A549 (cell line): ENCODE results near the gene B9D2. TPM values are rescaled to one million over a fixed set of nuclear protein-coding genes. Genes with fewer than 3 reads are reported as not detected.

Source experiments
- ATAC-seq, 2 experiments: fragments of 200-7000 bp in 1 of 2; fragments of >200 bp in 1 of 2; cut with Nextera tagmentation in 1 of 2; cut with Tn5 transposase in 1 of 2; 3 replicates each; pipeline versions ENCODE4 v1.8.0 to v1.9.1; 2018 to 2020; ENCODE audit warnings: mild to moderate bottlenecking in 1 of 2, moderate library complexity in 1 of 2
- CTCF ChIA-PET: fragments of 300-600 bp; sonication (Branson Sonifier 250); formaldehyde crosslinking; extraction: SDS; loops from one replicate; lab custom pipeline; 2021; ENCODE audit warnings: antibody characterized with exemption, inconsistent platforms; lab: Yijun Ruan, JAX
- POLR2A ChIA-PET: fragments of 350-600 bp; formaldehyde crosslinking; extraction: SDS; loops from one replicate; lab custom pipeline; 2021; ENCODE audit warnings: antibody characterized with exemption, inconsistent platforms; lab: Yijun Ruan, JAX
- DNase-seq, 2 experiments: peaks; one replicate each; pipeline versions ENCODE4 v3.0.0 to v3.0.0-alpha.2; 2011 to 2016; ENCODE audit warnings: low read depth in 1 of 2, low spot score in 1 of 2
- FAIRE-seq: peaks from 2 replicates; lab custom pipeline; 2011; peaks lifted over from hg19 to GRCh38; lab: Jason Lieb, UNC
- H3K27ac ChIP-seq, 2 experiments: fragments of >200 bp; sonication (Bioruptor Twin); formaldehyde crosslinking; 3 replicates each; pipeline ENCODE4 v1.5.1; 2016 to 2017
- H3K4me1 ChIP-seq: fragments of >200 bp; sonication (Bioruptor Twin); formaldehyde crosslinking; 3 replicates; pipeline ENCODE4 v1.6.1; 2016
- H3K4me2 ChIP-seq: fragments of >200 bp; sonication (Bioruptor Twin); formaldehyde crosslinking; 3 replicates; pipeline ENCODE4 v1.6.1; 2016
- H3K4me3 ChIP-seq: fragments of >200 bp; sonication (Bioruptor Twin); formaldehyde crosslinking; 3 replicates; pipeline ENCODE4 v1.5.1; 2016
- H3K9me3 ChIP-seq: fragments of >200 bp; sonication (Bioruptor Twin); formaldehyde crosslinking; 3 replicates; pipeline ENCODE4 v1.6.1; 2016
- CEBPB ChIP-seq, 2 experiments: fragments of >200 bp in 1 of 2; sonication (Bioruptor Twin) in 1 of 2; formaldehyde crosslinking in 1 of 2; IDR thresholded peaks; 2 replicates each; pipeline ENCODE4 v1.6.1; 2012 to 2016
- CHD2 ChIP-seq: fragments of 150-350 bp; IDR thresholded peaks from 2 replicates; pipeline ENCODE4 v1.6.1; 2014; ENCODE audit warnings: low read length; ENCODE audit not compliant: partially characterized antibody
- EP300 ChIP-seq, 2 experiments: fragments of >200 bp; sonication (Bioruptor Twin); formaldehyde crosslinking; IDR thresholded peaks; 2 replicates in 1 of 2; 3 replicates in 1 of 2; pipeline ENCODE4 v1.6.1; 2016 to 2017
- ESRRA ChIP-seq: fragments of 150-350 bp; IDR thresholded peaks from 2 replicates; pipeline ENCODE4 v1.6.1; 2014; ENCODE audit warnings: mild to moderate bottlenecking, low read length, borderline replicate concordance
- FOSL2 ChIP-seq, 2 experiments: fragments of 450-650 bp in 1 of 2; fragments of >200 bp in 1 of 2; sonication (Bioruptor Twin) in 1 of 2; formaldehyde crosslinking; IDR thresholded peaks; 2 replicates each; pipeline versions ENCODE4 v1.5.0 to v1.6.1; 2016 to 2020; ENCODE audit warnings: mild to moderate bottlenecking in 1 of 2, moderate library complexity in 1 of 2
- HDAC2 ChIP-seq: fragments of 200-600 bp; sonication (generic); IDR thresholded peaks from 2 replicates; pipeline ENCODE4 v1.6.1; 2016
- HOXA7 ChIP-seq: fragments of 250-450 bp; sonication (Bioruptor Pico); IDR thresholded peaks from 2 replicates; pipeline ENCODE4 v1.5.0; 2020; ENCODE audit warnings: mild to moderate bottlenecking, moderate library complexity
- HOXB13 ChIP-seq: fragments of 250-450 bp; sonication (Bioruptor Pico); IDR thresholded peaks from 2 replicates; pipeline ENCODE4 v1.5.0; 2020; ENCODE audit warnings: low read depth, mild to moderate bottlenecking, moderate library complexity
- HOXB5 ChIP-seq: fragments of 250-450 bp; sonication (Bioruptor Pico); IDR thresholded peaks from 2 replicates; pipeline ENCODE4 v1.5.0; 2020; ENCODE audit warnings: mild to moderate bottlenecking, moderate library complexity
- MAZ ChIP-seq: fragments of 150-350 bp; IDR thresholded peaks from 2 replicates; pipeline ENCODE4 v1.6.1; 2014; ENCODE audit warnings: antibody characterized with exemption, low read depth, low read length, borderline replicate concordance
- MYC ChIP-seq: IDR thresholded peaks from 2 replicates; pipeline ENCODE4 v1.6.1; 2012; ENCODE audit warnings: mild to moderate bottlenecking, inconsistent platforms, low read length, improper control_type of control experiment, borderline replicate concordance
- NPAS2 ChIP-seq: fragments of 250-450 bp; sonication (Bioruptor Pico); IDR thresholded peaks from 2 replicates; pipeline ENCODE4 v1.8.0; 2022; ENCODE audit warnings: mild to moderate bottlenecking, moderate library complexity, borderline replicate concordance
- PHF8 ChIP-seq: fragments of 200-600 bp; sonication (generic); IDR thresholded peaks from 2 replicates; pipeline ENCODE4 v1.6.1; 2016; ENCODE audit warnings: low read depth, mild to moderate bottlenecking, antibody characterized with exemption, moderate library complexity, borderline replicate concordance
- POLR2A ChIP-seq: IDR thresholded peaks from 2 replicates; pipeline ENCODE4 v1.6.1; 2012; ENCODE audit warnings: mild to moderate bottlenecking, low read length
- POLR2AphosphoS2 ChIP-seq: conservative IDR thresholded peaks from 2 replicates; pipeline ENCODE4 v1.6.1; 2012; ENCODE audit warnings: low read length, improper control_type of control experiment, inconsistent platforms
- RARB ChIP-seq: fragments of 250-450 bp; sonication (Bioruptor Pico); IDR thresholded peaks from 2 replicates; pipeline ENCODE4 v1.8.0; 2021; ENCODE audit warnings: mild to moderate bottlenecking, moderate library complexity
- TFCP2L1 ChIP-seq: fragments of 250-450 bp; sonication (Bioruptor Pico); IDR thresholded peaks from 2 replicates; pipeline ENCODE4 v1.5.0; 2021; ENCODE audit warnings: mild to moderate bottlenecking
- ZC3H11A ChIP-seq: fragments of 450-650 bp; IDR thresholded peaks from 2 replicates; pipeline ENCODE4 v1.6.1; 2014; ENCODE audit warnings: antibody characterized with exemption, mild to moderate bottlenecking
- ZFP36 ChIP-seq: fragments of 450-650 bp; IDR thresholded peaks from 2 replicates; pipeline ENCODE4 v1.6.1; 2014; ENCODE audit warnings: borderline replicate concordance; ENCODE audit not compliant: partially characterized antibody
- ZSCAN20 ChIP-seq: fragments of 250-450 bp; sonication (Bioruptor Pico); IDR thresholded peaks from 2 replicates; pipeline ENCODE4 v1.8.0; 2022; ENCODE audit warnings: mild to moderate bottlenecking, moderate library complexity
- WGBS: methylation state at CpG from one replicate; pipeline ENCODE4 v1.1.6; 2017; ENCODE audit errors: missing lambda C conversion rate; 5-methylcytosine and 5-hydroxymethylcytosine counted together
- polyA plus RNA-seq, 4 experiments: library from polyadenylated mRNA; depleted of rRNA in 3 of 4; stranded (reverse); fragments of >200 nt; fragmentation: RNase III in 1 of 4; extraction: RNeasy Plus Mini Kit Qiagen cat#74134 plus additional on column Dnase treatment in 1 of 4; gene quantifications; 2 replicates in 3 of 4; 3 replicates in 1 of 4; pipeline ENCODE4 v1.2.3, GENCODE V29; 2011 to 2017
- TF ChIP-seq, protein P1 (sequence below): fragments of >200 bp; sonication (Bioruptor Twin); formaldehyde crosslinking; IDR thresholded peaks from 3 replicates; pipeline ENCODE4 v1.5.1; 2016
- TF ChIP-seq, protein P2 (sequence below): fragments of >200 bp; sonication (Bioruptor Twin); formaldehyde crosslinking; IDR thresholded peaks from 2 replicates; pipeline ENCODE4 v1.6.1; 2016
- TF ChIP-seq, protein P3 (sequence below): fragments of 250-450 bp; sonication (Bioruptor Pico); IDR thresholded peaks from 2 replicates; pipeline ENCODE4 v1.5.0; 2020; ENCODE audit warnings: low read depth, mild to moderate bottlenecking, moderate library complexity
- TF ChIP-seq, protein P4 (sequence below): fragments of 200-600 bp; sonication (generic); IDR thresholded peaks from 2 replicates; pipeline ENCODE4 v1.6.1; 2016; ENCODE audit warnings: antibody characterized with exemption, mild to moderate bottlenecking, moderate library complexity
- TF ChIP-seq, protein P5 (sequence below): fragments of >200 bp; sonication (Bioruptor Twin); formaldehyde crosslinking; IDR thresholded peaks from 3 replicates; pipeline ENCODE4 v1.6.1; 2016

B9D2 gene
- polyA plus RNA-seq, 2 of the 4 experiments (the other 2 are of a cell fraction) = 19.6 to 22.5 TPM

DNA sequence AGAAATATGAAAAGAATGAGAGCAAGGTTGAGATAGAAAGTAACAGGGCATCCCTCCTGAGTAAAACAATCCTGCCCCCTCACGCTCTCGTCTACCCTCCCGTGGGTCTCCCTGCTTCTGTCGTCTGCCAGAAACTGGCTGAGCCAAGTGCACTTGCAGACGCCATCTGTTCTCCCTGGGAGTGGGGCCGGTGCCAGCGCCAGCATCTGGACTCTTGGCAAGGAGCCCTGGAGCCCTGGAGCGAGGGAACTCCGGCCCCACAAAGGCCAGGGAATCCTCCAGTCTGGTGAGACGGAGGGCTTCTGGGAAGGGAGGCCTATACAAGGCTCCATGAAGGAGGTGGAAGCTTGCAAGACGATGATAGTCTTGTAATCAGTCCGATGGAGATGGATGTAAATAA, 10.0 kb upstream of the B9D2 start:
- Histone ChIP-seq H3K27ac (peak overlapping the region in 1 of 2 experiments; percentile 30; a peak in 2 of 6 replicates), H3K4me2 (no peak overlapping the region), H3K4me3 (no peak overlapping the region), H3K4me1 (peaks cover 20% of the 10 kb centered on the region), H3K9me3 (no peaks in the 10 kb centered on the region)
- FAIRE-seq = no peak
- CTCF ChIA-PET = interaction anchor here (2.5 to 13.8 kb wide), 2 partner anchors 10 to 19 kb away, joined by 8 to 197 read pairs; partner anchors contain the start of genes B9D2 and TGFB1
- TF ChIP-seq CHD2 (no peak), POLR2A (no peak), ZSCAN20 (CRISPR knock-in tag) (no peak), HDAC2 (no peak), RARB (no peak), HOXB13 (no peak), PHF8 (no peak), NPAS2 (no peak), ESRRA (no peak), TFCP2L1 (CRISPR knock-in tag) (no peak), HOXB5 (no peak), EP300 (IDR thresholded peaks at IDR 0.05) (no peak)
- TF ChIP-seq, protein P1, sequence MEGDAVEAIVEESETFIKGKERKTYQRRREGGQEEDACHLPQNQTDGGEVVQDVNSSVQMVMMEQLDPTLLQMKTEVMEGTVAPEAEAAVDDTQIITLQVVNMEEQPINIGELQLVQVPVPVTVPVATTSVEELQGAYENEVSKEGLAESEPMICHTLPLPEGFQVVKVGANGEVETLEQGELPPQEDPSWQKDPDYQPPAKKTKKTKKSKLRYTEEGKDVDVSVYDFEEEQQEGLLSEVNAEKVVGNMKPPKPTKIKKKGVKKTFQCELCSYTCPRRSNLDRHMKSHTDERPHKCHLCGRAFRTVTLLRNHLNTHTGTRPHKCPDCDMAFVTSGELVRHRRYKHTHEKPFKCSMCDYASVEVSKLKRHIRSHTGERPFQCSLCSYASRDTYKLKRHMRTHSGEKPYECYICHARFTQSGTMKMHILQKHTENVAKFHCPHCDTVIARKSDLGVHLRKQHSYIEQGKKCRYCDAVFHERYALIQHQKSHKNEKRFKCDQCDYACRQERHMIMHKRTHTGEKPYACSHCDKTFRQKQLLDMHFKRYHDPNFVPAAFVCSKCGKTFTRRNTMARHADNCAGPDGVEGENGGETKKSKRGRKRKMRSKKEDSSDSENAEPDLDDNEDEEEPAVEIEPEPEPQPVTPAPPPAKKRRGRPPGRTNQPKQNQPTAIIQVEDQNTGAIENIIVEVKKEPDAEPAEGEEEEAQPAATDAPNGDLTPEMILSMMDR = no peak
- TF ChIP-seq, protein P2, sequence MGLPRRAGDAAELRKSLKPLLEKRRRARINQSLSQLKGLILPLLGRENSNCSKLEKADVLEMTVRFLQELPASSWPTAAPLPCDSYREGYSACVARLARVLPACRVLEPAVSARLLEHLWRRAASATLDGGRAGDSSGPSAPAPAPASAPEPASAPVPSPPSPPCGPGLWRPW = no peak
- ATAC-seq = peak in 1 of 2 experiments; percentile 10; a peak in 1 of 6 replicates
- 58% methylated on average over 12 of the region's 12 CpGs for WGBS
- DNase-seq = no peak
- POLR2A ChIA-PET = no interaction called here

DNA sequence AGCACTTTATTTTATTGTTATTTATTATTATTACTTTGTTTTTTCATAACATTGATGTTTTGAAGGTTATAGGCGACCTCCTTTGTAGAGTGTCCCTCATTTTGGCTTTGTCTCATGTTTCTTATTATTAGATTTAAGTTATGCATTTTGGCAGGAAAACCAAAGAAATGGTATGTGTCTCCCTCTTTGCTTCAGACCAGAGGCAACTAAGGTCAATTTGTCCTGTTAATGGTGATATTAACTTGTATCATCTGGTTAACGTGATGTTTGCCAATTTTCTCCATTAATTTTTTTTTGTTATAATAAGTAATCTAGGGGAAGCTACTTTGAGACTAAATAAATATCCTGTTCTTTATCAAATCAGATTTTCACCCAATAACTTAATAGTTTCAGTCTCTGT, 8.6 kb upstream of the B9D2 start:
- Histone ChIP-seq H3K27ac (no peak overlapping the region), H3K9me3 (no peaks in the 10 kb centered on the region), H3K4me2 (no peak overlapping the region), H3K4me3 (no peak overlapping the region), H3K4me1 (peaks cover 35% of the 10 kb centered on the region)
- POLR2A ChIA-PET = interaction anchor here (1.4 to 2.0 kb wide), 2 partner anchors 9 to 66 kb away, joined by 4 to 10 read pairs; partner anchors contain the start of gene B9D2
- no peak for ATAC-seq
- CTCF ChIA-PET = interaction anchor here (0.7 to 13.8 kb wide), 4 partner anchors 8 to 51 kb away, joined by 4 to 197 read pairs (median 6); partner anchors contain the start of genes B9D2 and TGFB1
- TF ChIP-seq POLR2AphosphoS2 (no peak), MYC (no peak), ZC3H11A (no peak), HOXB5 (no peak), ZFP36 (no peak), CEBPB (IDR thresholded peaks at IDR 0.05) (no peak), HDAC2 (no peak), EP300 (IDR thresholded peaks at IDR 0.05) (no peak), MAZ (no peak), RARB (no peak), HOXA7 (CRISPR knock-in tag) (no peak), FOSL2 (IDR thresholded peaks at IDR 0.05) (no peak), FOSL2 (CRISPR knock-in tag; IDR thresholded peaks at IDR 0.05) (no peak)
- TF ChIP-seq, protein P3, sequence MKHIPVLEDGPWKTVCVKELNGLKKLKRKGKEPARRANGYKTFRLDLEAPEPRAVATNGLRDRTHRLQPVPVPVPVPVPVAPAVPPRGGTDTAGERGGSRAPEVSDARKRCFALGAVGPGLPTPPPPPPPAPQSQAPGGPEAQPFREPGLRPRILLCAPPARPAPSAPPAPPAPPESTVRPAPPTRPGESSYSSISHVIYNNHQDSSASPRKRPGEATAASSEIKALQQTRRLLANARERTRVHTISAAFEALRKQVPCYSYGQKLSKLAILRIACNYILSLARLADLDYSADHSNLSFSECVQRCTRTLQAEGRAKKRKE (CRISPR knock-in tag) = no peak
- TF ChIP-seq, protein P4, sequence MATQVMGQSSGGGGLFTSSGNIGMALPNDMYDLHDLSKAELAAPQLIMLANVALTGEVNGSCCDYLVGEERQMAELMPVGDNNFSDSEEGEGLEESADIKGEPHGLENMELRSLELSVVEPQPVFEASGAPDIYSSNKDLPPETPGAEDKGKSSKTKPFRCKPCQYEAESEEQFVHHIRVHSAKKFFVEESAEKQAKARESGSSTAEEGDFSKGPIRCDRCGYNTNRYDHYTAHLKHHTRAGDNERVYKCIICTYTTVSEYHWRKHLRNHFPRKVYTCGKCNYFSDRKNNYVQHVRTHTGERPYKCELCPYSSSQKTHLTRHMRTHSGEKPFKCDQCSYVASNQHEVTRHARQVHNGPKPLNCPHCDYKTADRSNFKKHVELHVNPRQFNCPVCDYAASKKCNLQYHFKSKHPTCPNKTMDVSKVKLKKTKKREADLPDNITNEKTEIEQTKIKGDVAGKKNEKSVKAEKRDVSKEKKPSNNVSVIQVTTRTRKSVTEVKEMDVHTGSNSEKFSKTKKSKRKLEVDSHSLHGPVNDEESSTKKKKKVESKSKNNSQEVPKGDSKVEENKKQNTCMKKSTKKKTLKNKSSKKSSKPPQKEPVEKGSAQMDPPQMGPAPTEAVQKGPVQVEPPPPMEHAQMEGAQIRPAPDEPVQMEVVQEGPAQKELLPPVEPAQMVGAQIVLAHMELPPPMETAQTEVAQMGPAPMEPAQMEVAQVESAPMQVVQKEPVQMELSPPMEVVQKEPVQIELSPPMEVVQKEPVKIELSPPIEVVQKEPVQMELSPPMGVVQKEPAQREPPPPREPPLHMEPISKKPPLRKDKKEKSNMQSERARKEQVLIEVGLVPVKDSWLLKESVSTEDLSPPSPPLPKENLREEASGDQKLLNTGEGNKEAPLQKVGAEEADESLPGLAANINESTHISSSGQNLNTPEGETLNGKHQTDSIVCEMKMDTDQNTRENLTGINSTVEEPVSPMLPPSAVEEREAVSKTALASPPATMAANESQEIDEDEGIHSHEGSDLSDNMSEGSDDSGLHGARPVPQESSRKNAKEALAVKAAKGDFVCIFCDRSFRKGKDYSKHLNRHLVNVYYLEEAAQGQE = no peak
- TF ChIP-seq, protein P5, sequence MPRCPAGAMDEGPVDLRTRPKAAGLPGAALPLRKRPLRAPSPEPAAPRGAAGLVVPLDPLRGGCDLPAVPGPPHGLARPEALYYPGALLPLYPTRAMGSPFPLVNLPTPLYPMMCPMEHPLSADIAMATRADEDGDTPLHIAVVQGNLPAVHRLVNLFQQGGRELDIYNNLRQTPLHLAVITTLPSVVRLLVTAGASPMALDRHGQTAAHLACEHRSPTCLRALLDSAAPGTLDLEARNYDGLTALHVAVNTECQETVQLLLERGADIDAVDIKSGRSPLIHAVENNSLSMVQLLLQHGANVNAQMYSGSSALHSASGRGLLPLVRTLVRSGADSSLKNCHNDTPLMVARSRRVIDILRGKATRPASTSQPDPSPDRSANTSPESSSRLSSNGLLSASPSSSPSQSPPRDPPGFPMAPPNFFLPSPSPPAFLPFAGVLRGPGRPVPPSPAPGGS = no peak
- DNase-seq = no peak
- peak; percentile 72 for FAIRE-seq
- 73% methylated on average over 2 of the region's 2 CpGs for WGBS
